Liver (tissue), 9 donors: ENCODE results near the gene STK40. TPM values are rescaled to one million over a fixed set of nuclear protein-coding genes. Genes with fewer than 3 reads are reported as not detected.

Source experiments
- DNase-seq: peaks from one replicate; pipeline ENCODE4 v3.0.0-alpha.2; 2017; ENCODE audit warnings: low spot score
- H3K27ac ChIP-seq, 2 donors: one replicate each; pipeline ENCODE4 v1.7.0; 2013; ENCODE audit warnings: inconsistent platforms in 2 of 2, low read length in 2 of 2, control low read depth in 1 of 2, low read depth in 1 of 2, mild to moderate bottlenecking in 1 of 2
- H3K27me3 ChIP-seq, 4 donors: one replicate each; pipeline versions ENCODE4 v1.6.1 to v1.7.0; 2013; ENCODE audit warnings: low read length in 3 of 4, inconsistent platforms in 1 of 4, mild to moderate bottlenecking in 1 of 4, moderate library complexity in 1 of 4; ENCODE audit not compliant: control insufficient read depth in 4 of 4, insufficient read depth in 4 of 4
- H3K36me3 ChIP-seq, 4 donors: one replicate each; pipeline versions ENCODE4 v1.6.1 to v1.7.0; 2013; ENCODE audit warnings: low read length in 3 of 4, mild to moderate bottlenecking in 3 of 4, low read depth in 1 of 4, moderate library complexity in 1 of 4; ENCODE audit not compliant: control insufficient read depth in 4 of 4, insufficient read depth in 3 of 4
- H3K4me1 ChIP-seq, 4 donors: one replicate each; pipeline versions ENCODE4 v1.6.1 to v1.7.0; 2013; ENCODE audit warnings: low read length in 3 of 4, mild to moderate bottlenecking in 3 of 4, moderate library complexity in 1 of 4; ENCODE audit not compliant: control insufficient read depth in 4 of 4, insufficient read depth in 4 of 4
- H3K4me3 ChIP-seq, 3 donors: one replicate each; pipeline versions ENCODE4 v1.6.1 to v1.7.0; 2013; ENCODE audit warnings: low read length in 3 of 3, control low read depth in 1 of 3, low read depth in 1 of 3, mild to moderate bottlenecking in 1 of 3
- H3K9ac ChIP-seq, 2 donors: one replicate each; pipeline ENCODE4 v1.7.0; 2013; ENCODE audit warnings: low read length in 2 of 2, mild to moderate bottlenecking in 2 of 2, moderate library complexity in 2 of 2, control low read depth in 1 of 2, low read depth in 1 of 2
- H3K9me3 ChIP-seq, 4 donors: one replicate each; pipeline versions ENCODE4 v1.6.1 to v1.7.0; 2013; ENCODE audit warnings: low read length in 3 of 4; ENCODE audit not compliant: control insufficient read depth in 4 of 4
- ATF3 ChIP-seq: IDR thresholded peaks from 2 replicates; pipeline ENCODE4 v1.6.1; 2016; ENCODE audit warnings: antibody characterized with exemption
- CTCF ChIP-seq: fragments of 150-350 bp; IDR thresholded peaks from 2 replicates; pipeline ENCODE4 v1.5.1; 2017; ENCODE audit warnings: improper control_type of control experiment, low read depth, low read length; ENCODE audit not compliant: missing input control
- FOXA1 ChIP-seq: IDR thresholded peaks from 2 replicates; pipeline ENCODE4 v1.6.1; 2016; ENCODE audit warnings: antibody characterized with exemption
- FOXA2 ChIP-seq: IDR thresholded peaks from 2 replicates; pipeline ENCODE4 v1.6.1; 2016; ENCODE audit warnings: antibody characterized with exemption
- HNF4A ChIP-seq, 2 donors: conservative IDR thresholded peaks; 2 replicates each; pipeline ENCODE4 v1.6.1; 2016; ENCODE audit warnings: antibody characterized with exemption in 2 of 2, mild to moderate bottlenecking in 2 of 2
- JUND ChIP-seq, 2 donors: IDR thresholded peaks; 2 replicates each; pipeline ENCODE4 v1.6.1; 2016; ENCODE audit warnings: antibody characterized with exemption in 2 of 2
- MAX ChIP-seq: IDR thresholded peaks from 2 replicates; pipeline ENCODE4 v1.6.1; 2016; ENCODE audit warnings: antibody characterized with exemption
- NR2F2 ChIP-seq: IDR thresholded peaks from 2 replicates; pipeline ENCODE4 v1.6.1; 2016; ENCODE audit warnings: antibody characterized with exemption
- RAD21 ChIP-seq, 2 donors: IDR thresholded peaks; 2 replicates each; pipeline ENCODE4 v1.6.1; 2016; ENCODE audit warnings: antibody characterized with exemption in 2 of 2, mild to moderate bottlenecking in 2 of 2
- REST ChIP-seq: IDR thresholded peaks from 2 replicates; pipeline ENCODE4 v1.6.1; 2016; ENCODE audit warnings: antibody characterized with exemption, mild to moderate bottlenecking
- RXRA ChIP-seq, 2 donors: IDR thresholded peaks; 2 replicates each; pipeline ENCODE4 v1.6.1; 2017 to 2018; ENCODE audit warnings: antibody characterized with exemption in 2 of 2, mild to moderate bottlenecking in 1 of 2
- SP1 ChIP-seq: IDR thresholded peaks from 2 replicates; pipeline ENCODE4 v1.6.1; 2018; ENCODE audit warnings: antibody characterized with exemption, mild to moderate bottlenecking
- TAF1 ChIP-seq: conservative IDR thresholded peaks from 2 replicates; pipeline ENCODE4 v1.6.1; 2016; ENCODE audit warnings: antibody characterized with exemption, mild to moderate bottlenecking
- YY1 ChIP-seq: IDR thresholded peaks from 2 replicates; pipeline ENCODE4 v1.6.1; 2016; ENCODE audit warnings: antibody characterized with exemption, mild to moderate bottlenecking
- WGBS: extraction: QIAGEN DNeasy Blood & Tissue Kit; methylation state at CpG from one replicate; pipeline ENCODE4 v1.1.7; 2013; 5-methylcytosine and 5-hydroxymethylcytosine counted together
- polyA plus RNA-seq, 2 donors: library from polyadenylated mRNA; stranded (reverse) in 1 of 2; unstranded in 1 of 2; fragments of 200-250 nt in 1 of 2; fragments of >200 nt in 1 of 2; fragmentation: Nextera tagmentation in 1 of 2; extraction: Ambion mirVana in 1 of 2; gene quantifications; one replicate each; pipeline versions ENCODE4 v1.2.1 to v1.2.3, GENCODE V29; 2013 to 2015
- total RNA-seq, 2 donors: library from RNA; depleted of rRNA; stranded (reverse); fragments of >200 nt; gene quantifications; one replicate each; pipeline ENCODE4 v1.2.3, GENCODE V29; 2014
- donor health status: healthy.
- donor health status: healthy.
- donor health status: healthy.
- donor health status: healthy.
- donor health status: healthy.

STK40 gene
- total and polyA plus RNA-seq, 4 donors, result 13.0 to 26.8 (median 21.9) TPM

GRCh38 chr1:36343651-36344394 is 41.9 kb downstream of the STK40 start:
- Histone ChIP-seq H3K27me3 (no peaks in the 10 kb centered on the region), H3K9ac (no peak overlapping the region), H3K27ac (no peak overlapping the region), H3K4me3 (no peak overlapping the region), H3K36me3 (peaks cover 11 to 76% (median 33%) of the 10 kb centered on the region in 4 donors), H3K4me1 (no peaks in the 10 kb centered on the region), H3K9me3 (no peaks in the 10 kb centered on the region)
- 90% methylated on average over 24 of the region's 24 CpGs for WGBS
- TF ChIP-seq ATF3 (no peak), FOXA2 (no peak), RXRA (IDR thresholded peaks at IDR 0.05) (no peak), HNF4A (conservative IDR thresholded peaks at IDR 0.05) (no peak), YY1 (no peak)
- DNase-seq, result no peak

GRCh38 chr1:36342426-36343185 is 43.1 kb downstream of the STK40 start:
- H3K9me3 ChIP-seq, result no peaks in the 10 kb centered on the region
- peaks cover 9 to 65% (median 23%) of the 10 kb centered on the region in 4 donors for H3K36me3 ChIP-seq
- peak overlapping the region in 1 of 2 donors; percentile 27 for H3K27ac ChIP-seq
- 83% methylated on average over 10 of the region's 10 CpGs for WGBS
- TF ChIP-seq CTCF (peak; percentile 57), ATF3 (no peak), RAD21 (IDR thresholded peaks at IDR 0.05) (peak; percentile 76 to 86), NR2F2 (no peak)
- no peaks in the 10 kb centered on the region for H3K27me3 ChIP-seq
- no peak overlapping the region for H3K4me3 ChIP-seq
- DNase-seq, result peak; percentile 67
- no peak overlapping the region for H3K9ac ChIP-seq
- H3K4me1 ChIP-seq, result peaks cover 0 to 2% (median under 1%) of the 10 kb centered on the region in 4 donors

- no peak overlapping the region for H3K9ac ChIP-seq
- H3K4me1 ChIP-seq, result peaks cover 0 to 2% (median under 1%) of the 10 kb centered on the region in 4 donors
- peaks cover 6 to 59% (median 19%) of the 10 kb centered on the region in 4 donors for H3K36me3 ChIP-seq
- no peaks in the 10 kb centered on the region for H3K9me3 ChIP-seq
- no peak overlapping the region for H3K4me3 ChIP-seq
- H3K27ac ChIP-seq, result no peak overlapping the region
- no peak for DNase-seq
- H3K27me3 ChIP-seq, result no peaks in the 10 kb centered on the region
- WGBS, result 93% methylated on average over 34 of the region's 34 CpGs
- TF ChIP-seq REST, result no peak
- TF ChIP-seq YY1, result no peak
- TF ChIP-seq TAF1, result no peak
- no peak for TF ChIP-seq RXRA (IDR thresholded peaks at IDR 0.05)
- TF ChIP-seq NR2F2, result no peak
- TF ChIP-seq JUND (IDR thresholded peaks at IDR 0.05), result no peak
- TF ChIP-seq FOXA1, result no peak
- TF ChIP-seq SP1, result no peak
- no peak for TF ChIP-seq FOXA2
- no peak for TF ChIP-seq ATF3
- no peak for TF ChIP-seq RAD21 (IDR thresholded peaks at IDR 0.05)
- no peak for TF ChIP-seq HNF4A (conservative IDR thresholded peaks at IDR 0.05)
- TF ChIP-seq CTCF, result no peak
- no peak for TF ChIP-seq MAX
Measured at GRCh38 chr1:36341626-36342320, 44.0 kb downstream of the STK40 start.
